Endothelial cell of umbilical vein (primary cell): ENCODE data around the gene SCAF8. TPM values are rescaled to one million over a fixed set of nuclear protein-coding genes. Genes with fewer than 3 reads are reported as not detected.

Source experiments
- BruUV-seq: library from RNA; stranded (reverse); fragments of 400-500 nt; replicated peaks from 2 replicates; lab custom pipeline; 2021; lab: Mats Ljungman, UMichigan
- CTCF ChIA-PET: fragments of 300-600, 350-600 bp; sonication (Branson Sonifier 250); formaldehyde crosslinking; loops from one replicate; lab custom pipeline; 2021; ENCODE audit warnings: antibody characterized with exemption, inconsistent platforms; lab: Charles Lee
- POLR2A ChIA-PET: fragments of 300-600, 350-600 bp; sonication (Branson Sonifier 250); formaldehyde crosslinking; loops from one replicate; lab custom pipeline; 2021; ENCODE audit warnings: antibody characterized with exemption, inconsistent platforms; lab: Charles Lee
- DNase-seq: peaks from one replicate; pipeline ENCODE4 v3.0.0-alpha.2; 2011; ENCODE audit warnings: low read depth, low spot score
- FAIRE-seq: peaks from 2 replicates; lab custom pipeline; 2011; peaks lifted over from hg19 to GRCh38; lab: Jason Lieb, UNC
- H2AFZ ChIP-seq: 2 replicates; pipeline ENCODE4 v1.6.0; 2012; ENCODE audit warnings: low read depth, low read length, control low read depth, inconsistent platforms
- H3K27ac ChIP-seq: 2 replicates; pipeline ENCODE4 v1.5.1; 2011; ENCODE audit warnings: low read depth, mild to moderate bottlenecking, control low read depth, low read length, moderate library complexity; ENCODE audit not compliant: insufficient read depth
- H3K27me3 ChIP-seq, 2 experiments: 2 replicates each; pipeline versions ENCODE4 v1.6.0 to v1.6.1; 2011; ENCODE audit warnings: low read length in 2 of 2, mixed read lengths in 1 of 2; ENCODE audit not compliant: control insufficient read depth in 2 of 2, insufficient read depth in 2 of 2
- H3K36me3 ChIP-seq, 2 experiments: 2 replicates in 1 of 2; 3 replicates in 1 of 2; pipeline ENCODE4 v1.5.1; 2011; ENCODE audit warnings: low read length in 2 of 2, mild to moderate bottlenecking in 1 of 2, moderate library complexity in 1 of 2; ENCODE audit not compliant: control insufficient read depth in 2 of 2, insufficient read depth in 2 of 2; ENCODE audit errors: extremely low read depth in 1 of 2
- H3K4me1 ChIP-seq: 3 replicates; pipeline ENCODE4 v1.5.1; 2011; ENCODE audit warnings: mild to moderate bottlenecking, low read length; ENCODE audit not compliant: control insufficient read depth, insufficient read depth; ENCODE audit errors: extremely low read depth
- H3K4me2 ChIP-seq: 2 replicates; pipeline ENCODE4 v1.6.1; 2011; ENCODE audit warnings: low read length, control low read depth, mixed read lengths; ENCODE audit not compliant: insufficient read depth
- H3K4me3 ChIP-seq, 3 experiments: fragments of 200-600 bp in 1 of 3; sonication (generic), shearing (Covaris generic) in 1 of 3; replicated peaks in 1 of 3; 2 replicates each; pipeline ENCODE4 v1.5.1; 2011 to 2016; ENCODE audit warnings: control low read depth in 3 of 3, low read length in 3 of 3, mild to moderate bottlenecking in 2 of 3, inconsistent platforms in 1 of 3, low read depth in 1 of 3, moderate library complexity in 1 of 3; ENCODE audit not compliant: insufficient read depth in 1 of 3
- H3K79me2 ChIP-seq: 2 replicates; pipeline ENCODE4 v1.6.0; 2012; ENCODE audit warnings: low read length, inconsistent platforms; ENCODE audit not compliant: control insufficient read depth, insufficient read depth
- H3K9ac ChIP-seq: replicated peaks from 2 replicates; pipeline ENCODE3; 2011; ENCODE audit warnings: low read length, control low read depth; ENCODE audit not compliant: insufficient read depth; ENCODE audit errors: extremely low read depth
- H3K9me1 ChIP-seq: replicated peaks from 3 replicates; pipeline ENCODE4 v1.6.0; 2011; ENCODE audit warnings: mild to moderate bottlenecking, low read length; ENCODE audit not compliant: control insufficient read depth, insufficient read depth; ENCODE audit errors: extremely low read depth
- H3K9me3 ChIP-seq: replicated peaks from 2 replicates; pipeline ENCODE4 v1.5.1; 2012; ENCODE audit warnings: low read length, inconsistent platforms; ENCODE audit not compliant: control insufficient read depth, insufficient read depth
- H4K20me1 ChIP-seq: replicated peaks from 2 replicates; pipeline ENCODE3; 2011; ENCODE audit warnings: mild to moderate bottlenecking, low read length; ENCODE audit not compliant: control insufficient read depth, insufficient read depth; ENCODE audit errors: extremely low read depth
- CTCF ChIP-seq, 2 donors: IDR thresholded peaks; 1 replicate in 1 of 2; 2 replicates in 1 of 2; pipeline ENCODE4 v1.5.1; 2011; ENCODE audit warnings: low read length in 2 of 2, mild to moderate bottlenecking in 2 of 2, moderate library complexity in 2 of 2, control low read depth in 1 of 2, inconsistent platforms in 1 of 2, low read depth in 1 of 2; ENCODE audit not compliant: insufficient read depth in 1 of 2; ENCODE audit errors: extremely low read depth in 1 of 2
- EZH2 ChIP-seq: IDR thresholded peaks from 2 replicates; pipeline ENCODE4 v1.6.1; 2012; ENCODE audit warnings: borderline replicate concordance, low read depth, mild to moderate bottlenecking, moderate library complexity, low read length, inconsistent platforms; ENCODE audit not compliant: severe bottlenecking
- FOS ChIP-seq: IDR thresholded peaks from 2 replicates; pipeline ENCODE4 v1.6.1; 2011; ENCODE audit warnings: mild to moderate bottlenecking, low read length, moderate library complexity, borderline replicate concordance; ENCODE audit not compliant: insufficient read depth
- GATA2 ChIP-seq: IDR thresholded peaks from 2 replicates; pipeline ENCODE4 v1.7.0; 2011; ENCODE audit warnings: low read depth, mild to moderate bottlenecking, moderate library complexity, mixed read lengths, low read length; ENCODE audit not compliant: insufficient read length, insufficient read depth
- JUN ChIP-seq: IDR thresholded peaks from 2 replicates; pipeline ENCODE4 v1.6.1; 2011; ENCODE audit warnings: borderline replicate concordance, low read depth; ENCODE audit not compliant: insufficient read length, insufficient read depth
- MAX ChIP-seq: IDR thresholded peaks from 2 replicates; pipeline ENCODE4 v1.6.1; 2011; ENCODE audit not compliant: insufficient read depth, insufficient read length
- MYC ChIP-seq: IDR thresholded peaks from one replicate; pipeline ENCODE4 v1.6.1; 2011; ENCODE audit warnings: mild to moderate bottlenecking, low read depth, low read length
- POLR2A ChIP-seq: IDR thresholded peaks from 2 replicates; pipeline ENCODE4 v1.6.1; 2012; ENCODE audit warnings: low read depth, mild to moderate bottlenecking, control low read depth, low read length
- POLR2AphosphoS5 ChIP-seq: IDR thresholded peaks from 2 replicates; pipeline ENCODE4 v1.6.1; 2012; ENCODE audit warnings: low read depth, mild to moderate bottlenecking, control low read depth, low read length, moderate library complexity; ENCODE audit not compliant: insufficient read depth
- dilution Hi-C: fragments of 300-500 bp; cut with MboI; formaldehyde crosslinking; loops from one replicate; pipeline ENCODE4 v1.15.0; 2019; ENCODE audit warnings: low sequenced_read_pairs; ENCODE audit not compliant: extremely low pct_ligation_motif_present
- intact Hi-C: fragments of 100-400 bp; cut with micrococcal nuclease; formaldehyde crosslinking; loops from one replicate; pipeline ENCODE4 v1.10.0; 2022
- polyA plus RNA-seq, 4 experiments: library from polyadenylated mRNA; depleted of rRNA in 3 of 4; stranded (reverse) in 3 of 4; unstranded in 1 of 4; fragments of >200 nt; gene quantifications; 2 replicates each; pipeline versions ENCODE4 v1.2.1 to v1.2.3, GENCODE V29; 2011 to 2012; ENCODE audit warnings: missing spikeins in 1 of 4
- total RNA-seq: library from RNA; stranded (reverse); gene quantifications from 2 replicates; pipeline ENCODE4 v1.2.3, GENCODE V29; 2021

The SCAF8 gene
- total and polyA plus RNA-seq, 2 donors (not counting 3 experiments of a cell fraction or from before 2014, with no cell fraction given), result 11.7 to 37.8 TPM

DNA sequence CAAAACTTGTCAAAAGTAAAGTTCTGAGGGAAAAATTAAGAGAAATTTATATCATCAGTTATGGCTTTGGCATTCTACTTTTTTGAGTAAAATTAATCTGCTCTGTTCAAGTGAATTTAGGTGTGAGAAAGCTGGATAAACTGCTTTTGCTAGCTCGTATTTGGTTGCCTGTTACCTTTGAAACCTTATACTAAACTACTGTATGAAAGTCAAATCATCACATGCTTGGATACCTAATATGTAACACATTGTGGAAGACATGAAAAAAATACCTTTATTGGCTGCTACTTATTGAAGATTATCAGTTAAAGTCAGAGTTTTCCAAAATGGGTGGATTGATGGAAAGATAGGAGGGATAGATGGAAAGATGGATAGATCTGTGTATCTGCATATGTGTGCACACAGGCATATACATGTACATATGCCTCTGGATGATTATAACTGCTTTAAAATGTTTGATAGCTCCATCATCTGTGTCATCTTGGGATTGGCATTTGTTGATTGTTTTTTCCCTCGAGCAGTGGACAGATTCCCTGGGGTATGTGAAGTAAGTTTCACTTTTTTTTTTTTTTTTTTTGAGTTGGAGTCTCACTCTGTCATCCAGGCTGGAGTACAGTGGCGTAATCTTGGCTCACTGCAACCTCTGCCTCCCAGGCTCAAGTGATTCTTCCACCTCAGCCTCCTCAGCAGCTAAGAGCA, 24.3 kb downstream of the SCAF8 start:
- Histone ChIP-seq H3K36me3 (no peaks in the 10 kb centered on the region), H3K27ac (no peak overlapping the region), H3K79me2 (peaks cover 97% of the 10 kb centered on the region), H3K4me2 (no peak overlapping the region), H3K4me3 (no peak overlapping the region), H2AFZ (no peak overlapping the region), H3K27me3 (no peaks in the 10 kb centered on the region), H3K9me3 (no peaks in the 10 kb centered on the region), H3K9me1 (no peaks in the 10 kb centered on the region), H4K20me1 (peaks cover 14% of the 10 kb centered on the region), H3K9ac (no peak overlapping the region), H3K4me1 (peaks cover 4% of the 10 kb centered on the region)
- dilution Hi-C loops, result no loop called here
- DNase-seq (no peak), FAIRE-seq (peak; percentile 12)
- intact Hi-C loops, result no loop called here
- TF ChIP-seq POLR2AphosphoS5, result no peak
- BruUV-seq, result no TSS peak
- ChIA-PET CTCF (interaction anchor here (1.2 to 1.4 kb wide), 2 partner anchors 9 to 82 kb away, joined by 3 to 5 read pairs; no protein-coding TSS in a partner anchor), POLR2A (no interaction called here)

DNA sequence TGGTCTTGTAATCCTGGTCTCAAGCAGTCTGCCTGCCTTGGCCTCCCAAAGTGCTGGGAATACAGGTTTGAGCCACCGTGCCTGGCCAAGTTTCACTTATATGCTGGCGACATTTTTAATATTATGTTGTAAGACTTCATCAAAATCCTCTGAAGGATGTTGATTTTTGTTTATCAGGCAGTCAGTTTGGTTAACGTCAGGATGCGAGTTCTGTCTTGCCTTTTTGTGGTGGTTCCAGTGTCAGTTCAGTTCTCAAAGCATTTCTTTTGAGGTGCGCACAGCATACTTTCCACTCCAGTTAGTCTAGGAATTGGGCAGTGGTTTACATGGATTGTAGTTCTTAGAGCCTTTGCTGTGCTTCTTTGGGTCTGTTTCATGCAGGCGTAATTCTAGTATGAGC, 24.9 kb downstream of the SCAF8 start:
- H3K79me2 ChIP-seq, result peaks cover 97% of the 10 kb centered on the region
- no peak for TF ChIP-seq MYC
- no peak for TF ChIP-seq MAX
- TF ChIP-seq JUN, result no peak
- no peak for TF ChIP-seq POLR2AphosphoS5
- no peak for TF ChIP-seq POLR2A
- TF ChIP-seq CTCF (IDR thresholded peaks at IDR 0.05; ENCODE audit: extremely low read depth in 1 of 2, insufficient read depth in 1 of 2, low read depth in 1 of 2, low read length in 2 of 2), result no peak
- TF ChIP-seq FOS, result no peak
- no peak for TF ChIP-seq EZH2
- no peak for TF ChIP-seq GATA2
- no peak overlapping the region for H3K27ac ChIP-seq
- H3K27me3 ChIP-seq, result no peaks in the 10 kb centered on the region
- no peaks in the 10 kb centered on the region for H3K36me3 ChIP-seq
- peaks cover 17% of the 10 kb centered on the region for H4K20me1 ChIP-seq
- ChIA-PET POLR2A (no interaction called here), CTCF (interaction anchor here (1.4 kb wide), 1 partner anchor 82 kb away, joined by 3 read pairs; no protein-coding TSS in a partner anchor)
- H3K4me2 ChIP-seq, result no peak overlapping the region
- dilution Hi-C loops (no loop called here), intact Hi-C loops (no loop called here)
- peaks cover 4% of the 10 kb centered on the region for H3K4me1 ChIP-seq
- no TSS peak for BruUV-seq
- no peak overlapping the region for H3K4me3 ChIP-seq
- FAIRE-seq (no peak), DNase-seq (no peak)
- no peak overlapping the region for H2AFZ ChIP-seq
- H3K9me3 ChIP-seq, result no peaks in the 10 kb centered on the region
- H3K9me1 ChIP-seq, result no peaks in the 10 kb centered on the region
- H3K9ac ChIP-seq, result no peak overlapping the region
